ENCODE measurements around the gene ZDHHC14.

DNA sequence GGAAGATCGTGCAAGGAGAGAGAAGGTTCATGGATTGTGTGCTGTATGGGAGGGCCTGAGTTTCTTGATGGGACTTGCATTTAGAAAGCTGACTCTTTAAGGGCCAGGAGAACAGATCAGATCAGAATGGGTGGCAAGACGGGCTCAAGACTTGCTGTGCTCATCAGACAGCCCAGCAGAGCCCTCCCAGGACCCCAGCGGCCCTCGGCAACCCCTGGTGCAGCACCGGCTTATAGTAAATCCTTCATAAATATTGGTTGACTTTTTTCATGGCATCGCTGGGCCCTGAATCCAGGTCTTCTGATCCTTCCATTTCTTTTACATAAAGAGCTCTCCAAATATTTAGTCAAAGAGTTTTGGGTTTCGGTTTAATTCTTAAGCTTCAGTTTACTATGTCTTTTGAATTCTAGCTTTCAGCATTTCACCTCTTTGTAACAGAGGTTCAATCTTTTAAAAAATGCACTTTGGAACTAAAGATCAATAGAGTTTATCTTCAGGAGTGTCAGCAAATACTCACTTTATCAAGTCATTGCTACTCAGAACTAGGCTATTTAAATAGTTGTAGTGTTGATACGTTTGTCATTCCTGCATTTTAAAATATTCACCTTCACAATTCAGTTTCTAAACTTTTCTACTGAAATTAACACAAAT is 205.6 kb downstream of the ZDHHC14 start:
- TF ChIP-seq EZH2phosphoT487 (IDR thresholded peaks at IDR 0.05; ENCODE audit: borderline replicate concordance, low read length) (no peak), EZH2 (IDR thresholded peaks at IDR 0.05; ENCODE audit: low read length, unreplicated experiment) (no peak)

Measured in PC-3 (cell line).